ENCODE measurements around the gene ZBTB48.
"Not testable (repeated sequence)": the region's sequence is repeated elsewhere in the genome, so short reads cannot be mapped to it uniquely, and the experiment has no call there.

Gene ZBTB48

DNA sequence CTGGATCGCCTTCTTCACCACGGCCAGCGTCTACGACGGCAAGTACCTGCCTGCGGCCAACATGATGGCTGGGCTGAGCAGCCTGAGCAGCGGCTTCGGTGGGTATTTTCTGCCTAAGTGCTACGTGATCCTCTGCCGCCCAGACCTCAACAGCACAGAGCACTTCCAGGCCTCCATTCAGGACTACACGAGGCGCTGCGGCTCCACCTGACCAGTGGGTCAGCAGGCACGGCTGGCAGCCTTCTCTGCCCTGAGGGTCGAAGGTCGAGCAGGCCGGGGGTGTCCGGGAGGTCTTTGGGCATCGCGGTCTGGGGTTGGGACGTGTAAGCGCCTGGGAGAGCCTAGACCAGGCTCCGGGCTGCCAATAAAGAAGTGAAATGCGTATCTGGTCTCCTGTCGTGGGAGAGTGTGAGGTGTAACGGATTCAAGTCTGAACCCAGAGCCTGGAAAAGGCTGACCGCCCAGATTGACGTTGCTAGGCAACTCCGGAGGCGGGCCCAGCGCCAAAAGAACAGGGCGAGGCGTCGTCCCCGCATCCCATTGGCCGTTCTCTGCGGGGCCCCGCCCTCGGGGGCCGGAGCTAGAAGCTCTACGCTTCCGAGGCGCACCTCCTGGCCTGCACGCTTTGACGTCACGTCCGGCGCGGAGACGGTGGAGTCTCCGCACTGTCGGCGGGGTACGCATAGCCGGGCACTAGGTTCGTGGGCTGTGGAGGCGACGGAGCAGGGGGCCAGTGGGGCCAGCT lies at the start of gene ZBTB48:
TSS of gene ZBTB48 (plus strand) at position 621 of the 745 bp plus-strand sequence. CDS start 616 bp downstream, outside the sequence.
- peak; percentile 98 for DNase-seq

GRCh38 chr1:6530504-6531160 lies 49.2 kb upstream of the ZBTB48 start:
- DNase-seq, result no peak

DNA sequence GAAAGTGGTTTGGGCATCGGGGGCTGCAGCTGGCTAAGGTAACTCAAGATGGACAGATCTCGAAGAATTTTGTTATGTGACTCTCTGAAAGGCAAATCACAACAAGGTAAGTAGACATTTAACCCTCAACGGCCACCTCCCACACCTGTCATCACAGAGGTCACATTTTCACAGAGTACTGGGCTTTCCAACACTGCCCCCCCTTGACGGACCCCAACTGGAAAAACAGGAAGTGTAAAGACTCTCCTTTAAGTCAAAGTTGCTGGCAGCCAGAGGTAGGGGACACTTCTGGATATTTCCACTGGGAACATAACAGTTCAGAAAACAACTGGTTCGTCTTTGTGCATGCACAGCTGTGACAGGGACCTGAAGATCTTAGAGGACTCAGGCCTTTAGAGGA lies 47.8 kb upstream of the ZBTB48 start:
- no peak for DNase-seq

DNA sequence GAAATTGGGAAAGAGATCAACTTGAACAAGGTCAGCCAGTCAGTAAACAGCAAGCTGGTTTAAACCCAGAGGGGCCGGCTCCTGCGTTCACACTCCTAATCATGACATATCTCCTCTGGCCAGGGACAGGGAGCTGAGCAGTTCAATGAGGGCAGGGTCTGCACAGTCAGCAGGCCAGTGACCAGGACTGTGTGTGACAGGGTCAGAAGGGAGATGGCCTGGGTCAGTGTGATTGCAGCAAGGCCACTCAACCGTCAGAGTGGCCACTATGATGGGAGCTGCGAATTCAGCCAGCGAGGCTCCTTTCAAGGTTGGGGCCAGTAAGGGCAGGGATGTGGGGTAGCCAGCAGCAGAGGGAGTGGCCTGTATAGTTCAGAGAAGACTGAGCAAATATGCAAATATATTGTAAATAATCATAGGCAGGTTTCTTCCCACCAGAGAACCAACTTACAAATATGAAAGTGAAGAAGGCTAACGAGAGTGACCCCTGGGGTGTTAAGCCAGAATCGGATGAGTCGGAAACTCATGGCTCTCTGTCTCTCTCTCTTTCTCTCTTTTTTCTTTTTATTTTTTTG lies 45.5 kb upstream of the ZBTB48 start:
- no peak for DNase-seq

GRCh38 chr1:6535214-6535613 lies 44.6 kb upstream of the ZBTB48 start:
- no peak for DNase-seq

DNA sequence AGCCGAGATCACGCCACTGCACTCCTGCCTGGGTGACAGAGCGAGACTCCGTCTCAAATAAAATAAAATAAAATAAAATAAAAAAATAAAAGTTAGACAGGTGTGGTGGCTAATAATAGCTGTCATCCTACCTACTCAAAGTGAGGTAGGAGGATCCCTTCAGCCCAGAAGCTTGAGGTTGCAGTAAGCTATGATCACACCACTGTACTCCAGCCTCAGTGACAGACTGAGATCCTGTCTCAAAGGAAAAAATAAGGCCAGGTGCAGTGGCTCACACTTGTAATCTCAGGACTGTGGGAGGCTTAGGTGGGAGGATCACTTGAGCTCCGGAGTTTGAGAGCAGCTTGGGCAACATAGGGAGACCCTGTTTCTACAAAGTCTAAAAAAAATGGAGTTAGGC lies 43.5 kb upstream of the ZBTB48 start:
- no peak for DNase-seq

GRCh38 chr1:6538956-6539355 lies 40.8 kb upstream of the ZBTB48 start:
- DNase-seq, result no peak

- no peak for DNase-seq
Measured at GRCh38 chr1:6544831-6545230, 35.0 kb upstream of the ZBTB48 start.

DNA sequence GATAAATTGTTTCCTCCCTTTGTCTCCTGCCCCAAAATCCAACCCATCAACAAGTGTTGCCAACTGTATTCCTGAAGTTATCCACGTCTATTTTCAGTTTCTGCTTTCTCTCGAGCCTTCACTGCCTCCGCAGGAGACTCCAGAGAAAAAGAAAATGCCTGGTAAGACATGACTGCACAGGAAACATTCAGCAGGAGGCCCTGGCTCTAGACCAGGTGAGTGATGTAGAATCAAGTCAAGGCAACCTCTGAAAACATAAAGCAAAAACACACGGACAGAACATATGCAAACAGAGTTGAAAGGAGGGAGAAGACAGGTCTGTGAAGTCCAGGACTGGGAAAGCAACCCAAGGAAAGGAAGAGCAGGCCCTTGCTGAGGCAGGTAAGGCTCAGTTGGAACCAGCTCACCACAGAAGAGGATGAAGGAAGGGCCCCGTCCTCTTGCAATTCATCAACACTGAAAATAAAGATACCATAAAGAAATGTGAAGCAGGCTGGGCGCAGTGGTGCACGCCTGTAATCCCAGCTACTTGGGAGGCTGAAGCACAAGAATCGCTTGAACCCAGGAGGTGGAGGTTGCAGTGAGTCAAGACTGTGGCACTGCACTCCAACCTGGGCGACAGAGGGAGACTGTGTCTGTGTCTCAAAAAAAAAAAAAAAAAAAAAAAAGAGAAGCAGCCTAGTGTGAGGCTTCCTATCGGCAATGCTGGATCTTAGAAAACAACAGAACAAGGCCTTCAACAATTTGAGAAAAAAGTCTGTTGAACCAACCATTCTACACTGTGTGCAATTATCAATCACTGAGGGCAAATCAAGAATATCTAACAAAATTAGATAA lies 34.3 kb upstream of the ZBTB48 start:
- no peak for DNase-seq

GRCh38 chr1:6546326-6546725 lies 33.5 kb upstream of the ZBTB48 start:
- no peak for DNase-seq

DNA sequence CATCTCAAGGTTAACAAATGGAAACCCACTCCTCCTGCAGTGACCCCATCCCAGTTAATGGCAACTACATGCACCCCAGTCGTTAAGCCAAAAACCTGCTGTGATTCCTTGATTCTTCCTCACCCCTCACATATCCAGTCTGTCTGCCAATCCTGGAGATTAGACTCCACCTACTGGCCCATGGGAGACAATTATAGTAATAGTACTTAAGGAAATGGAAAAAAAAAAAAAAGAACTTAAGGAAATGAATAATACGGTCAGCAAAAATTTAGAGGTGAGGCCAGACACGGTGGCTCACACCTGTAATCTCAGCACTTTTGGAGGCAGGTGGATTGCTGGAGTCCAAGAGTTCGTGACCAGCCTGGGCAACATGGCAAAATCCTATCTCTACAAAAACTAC lies 32.5 kb upstream of the ZBTB48 start:
- no peak for DNase-seq

DNA sequence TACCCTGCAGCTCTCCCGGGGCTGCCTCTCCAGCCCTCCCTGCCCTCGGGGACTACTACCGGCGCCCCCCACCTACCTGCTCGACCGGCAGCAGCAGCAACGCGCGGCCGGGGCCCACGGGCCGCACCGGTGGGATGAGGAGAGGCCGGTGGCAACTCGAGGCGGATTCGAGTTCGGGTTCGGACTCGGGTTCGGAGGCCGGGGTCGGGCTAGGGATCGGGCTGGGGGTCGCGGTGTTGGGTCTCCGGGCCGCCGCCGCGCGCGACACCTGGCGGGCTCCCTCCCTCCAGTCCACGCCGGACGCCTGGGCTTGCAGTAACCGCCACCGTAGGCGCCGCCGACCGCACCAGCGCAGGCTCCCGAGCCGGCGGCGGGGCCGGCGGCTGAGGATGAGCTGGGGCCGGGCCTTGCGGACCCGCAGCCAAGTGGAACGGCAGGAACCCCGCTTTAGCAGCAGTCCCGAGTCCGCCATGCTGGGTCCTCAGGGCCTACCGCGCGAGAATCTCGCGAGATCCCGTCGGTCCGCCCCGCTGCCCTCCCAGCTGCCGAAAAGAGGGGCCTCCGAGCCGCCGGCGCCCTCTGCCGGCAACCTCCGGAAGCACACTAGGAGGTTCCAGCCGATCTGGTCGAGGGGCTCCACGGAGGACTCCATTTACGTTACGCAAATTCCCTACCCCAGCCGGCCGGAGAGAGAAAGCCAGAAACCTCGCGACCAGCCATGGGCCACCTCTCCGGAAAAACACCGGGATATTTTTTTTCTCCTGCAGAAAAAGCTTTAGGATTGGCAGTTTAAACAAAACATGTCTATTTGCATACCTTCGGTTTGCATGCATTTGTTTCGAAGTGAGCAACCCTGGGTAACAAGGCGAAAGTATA lies 25.5 kb upstream of the ZBTB48 start, which contains the start of gene NOL9:
TSS of gene NOL9 (minus strand) at position 483 of the 876 bp plus-strand sequence. CDS start at position 472, 11 bp downstream.
- peak; percentile 93 for DNase-seq

DNA sequence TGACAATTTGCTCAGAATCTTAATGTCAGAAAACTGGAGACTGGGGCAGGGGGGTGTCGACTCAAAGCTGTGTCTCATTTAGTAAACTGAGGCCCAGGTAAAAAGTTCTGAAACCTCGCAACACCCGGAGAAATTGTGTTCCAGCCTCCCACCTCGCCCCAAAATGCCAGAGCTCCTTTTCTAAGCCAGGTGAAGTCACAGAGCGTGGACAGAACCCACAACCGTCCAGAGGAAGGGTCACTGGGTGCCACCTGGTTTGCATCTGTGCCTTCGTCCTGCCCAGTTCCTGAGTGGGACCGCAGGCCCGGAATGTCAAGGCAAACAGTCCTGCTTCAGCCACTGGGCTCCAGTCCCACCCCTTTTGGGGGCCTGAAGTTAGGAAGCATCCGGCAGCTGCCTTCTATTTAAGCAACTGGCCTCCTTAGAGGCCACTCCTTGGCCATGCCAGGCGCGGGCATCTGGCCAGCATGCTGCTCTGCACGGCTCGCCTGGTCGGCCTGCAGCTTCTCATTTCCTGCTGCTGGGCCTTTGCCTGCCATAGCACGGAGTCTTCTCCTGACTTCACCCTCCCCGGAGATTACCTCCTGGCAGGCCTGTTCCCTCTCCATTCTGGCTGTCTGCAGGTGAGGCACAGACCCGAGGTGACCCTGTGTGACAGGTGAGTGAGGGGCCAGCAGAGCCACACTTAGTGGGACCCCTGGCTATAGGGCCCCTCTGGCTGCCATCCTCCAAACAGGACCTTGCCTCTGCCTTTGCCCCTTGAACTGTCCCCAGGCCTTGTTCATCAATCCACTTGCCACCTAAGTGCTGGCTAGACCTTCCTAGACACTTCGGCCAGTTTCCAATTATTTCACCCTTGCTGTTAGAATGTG lies 24.7 kb upstream of the ZBTB48 start, which contains the start of gene TAS1R1:
TSS of gene TAS1R1 (plus strand) at position 401 of the 872 bp plus-strand sequence. CDS start at position 468, 67 bp downstream.
- DNase-seq, result no peak

- DNase-seq, result no peak
Measured at GRCh38 chr1:6557597-6557996, 22.2 kb upstream of the ZBTB48 start.

GRCh38 chr1:6559161-6559560 lies 20.6 kb upstream of the ZBTB48 start:
- not testable (repeated sequence) for DNase-seq

- no peak for DNase-seq
Measured at GRCh38 chr1:6560267-6560666, 19.5 kb upstream of the ZBTB48 start.

GRCh38 chr1:6569033-6569432 lies 10.8 kb upstream of the ZBTB48 start:
- no peak for DNase-seq

- no peak for DNase-seq
Measured at GRCh38 chr1:6570100-6570499, 9.7 kb upstream of the ZBTB48 start.

- DNase-seq, result no peak
Measured at GRCh38 chr1:6570987-6571386, 8.8 kb upstream of the ZBTB48 start.

DNA sequence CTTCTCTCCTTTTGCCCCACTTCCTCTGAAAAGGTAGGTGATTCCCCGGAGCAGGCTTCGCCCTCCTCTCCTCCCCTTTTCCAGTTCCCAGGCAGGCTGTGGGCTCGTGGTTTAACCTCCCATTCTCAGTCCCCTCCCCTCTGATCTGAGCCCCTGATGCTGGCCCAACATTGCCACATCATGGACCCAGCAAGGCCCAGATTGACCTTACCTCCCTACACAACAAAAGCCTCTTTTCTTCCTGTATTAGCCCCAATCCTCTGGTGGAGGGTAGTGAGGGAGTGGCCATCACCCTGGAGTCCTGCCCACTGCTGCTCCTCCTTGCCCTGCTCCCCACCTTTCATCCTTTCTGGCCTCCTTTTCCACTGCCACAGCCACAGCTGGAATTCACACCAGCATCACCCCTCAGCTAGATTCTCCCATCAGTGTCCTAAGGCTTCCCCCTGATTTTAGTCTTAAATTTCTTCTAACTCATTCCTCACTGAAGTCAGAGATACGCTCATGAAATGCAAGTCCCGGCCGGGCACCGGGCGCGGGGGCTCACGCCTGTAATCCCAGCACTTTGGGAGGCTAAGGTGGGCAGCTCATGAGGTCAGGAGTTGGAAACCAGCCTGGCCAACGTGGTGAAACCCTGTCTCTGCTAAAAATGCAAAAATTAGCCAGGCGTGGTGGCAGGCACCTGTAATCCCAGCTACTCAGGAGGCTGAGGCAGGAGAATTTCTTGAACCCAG lies 7.0 kb upstream of the ZBTB48 start:
- DNase-seq, result no peak
